Calu3 (cell line): ENCODE results near the gene MEOX2. TPM values are rescaled to one million over a fixed set of nuclear protein-coding genes. Genes with fewer than 3 reads are reported as not detected.

Experiments
- BruUV-seq: library from RNA; stranded (reverse); fragments of 400-500 nt; replicated peaks from 2 replicates; lab custom pipeline; 2021; lab: Mats Ljungman, UMichigan
- CTCF ChIA-PET: fragments of 300-600 bp; sonication (Branson Sonifier 250); formaldehyde crosslinking; loops from one replicate; lab custom pipeline; 2022; ENCODE audit warnings: antibody characterized with exemption; lab: Charles Lee
- DNase-seq: peaks from one replicate; pipeline ENCODE4 v3.0.0; 2022
- H3K27ac Mint-ChIP-seq: one replicate; pipeline ENCODE4 v1.8.0; 2022; ENCODE audit warnings: mixed read lengths; ENCODE audit not compliant: unreplicated experiment
- H3K27me3 Mint-ChIP-seq: one replicate; pipeline ENCODE4 v1.8.0; 2022; ENCODE audit warnings: mixed read lengths; ENCODE audit not compliant: unreplicated experiment
- H3K36me3 Mint-ChIP-seq: one replicate; pipeline ENCODE4 v1.8.0; 2022; ENCODE audit warnings: mild to moderate bottlenecking, moderate library complexity, mixed read lengths; ENCODE audit not compliant: insufficient read depth, unreplicated experiment
- H3K4me1 Mint-ChIP-seq: one replicate; pipeline ENCODE4 v1.8.0; 2022; ENCODE audit warnings: mild to moderate bottlenecking, low read depth, mixed read lengths; ENCODE audit not compliant: unreplicated experiment
- H3K4me3 Mint-ChIP-seq: one replicate; pipeline ENCODE4 v1.8.0; 2022; ENCODE audit warnings: mild to moderate bottlenecking, low read depth, moderate library complexity, mixed read lengths; ENCODE audit not compliant: unreplicated experiment
- H3K9me3 Mint-ChIP-seq: one replicate; pipeline ENCODE4 v1.8.0; 2022; ENCODE audit warnings: low read depth, mixed read lengths; ENCODE audit not compliant: unreplicated experiment
- intact Hi-C: fragments of 100-400 bp; cut with micrococcal nuclease; formaldehyde crosslinking; loops from one replicate; pipeline ENCODE4 v1.10.0; 2022; ENCODE audit not compliant: unreplicated experiment
- total RNA-seq: library from RNA; stranded (reverse); gene quantifications from 2 replicates; pipeline ENCODE4 v1.2.3, GENCODE V29; 2022
- TF ChIP-seq, protein P1 (sequence below): fragments of 200-600 bp; IDR thresholded peaks from one replicate; pipeline ENCODE4 v1.8.0; 2022; ENCODE audit warnings: antibody characterized with exemption; ENCODE audit not compliant: unreplicated experiment

MEOX2 gene
- total RNA-seq, 1 experiment from 2014 or later: 12.6 TPM

DNA sequence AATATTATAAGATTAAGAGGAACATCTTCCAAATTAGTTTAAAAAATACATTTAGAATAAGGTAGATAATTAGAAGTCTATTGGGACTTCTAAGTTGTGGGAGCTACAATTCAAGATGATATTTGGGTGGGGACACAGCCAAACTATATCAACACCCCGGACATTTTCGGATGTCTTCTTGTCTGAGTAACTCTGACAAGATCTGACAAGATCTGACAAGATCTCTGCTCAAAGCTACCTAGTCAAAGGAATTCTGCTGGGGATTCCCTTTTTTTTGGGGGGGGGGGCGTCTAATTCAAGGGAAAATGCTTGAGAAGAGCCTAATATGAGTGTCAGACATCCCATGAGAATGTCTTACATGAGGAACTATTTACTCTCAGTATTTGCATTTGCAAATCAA lies 119.4 kb downstream of the MEOX2 start:
- intact Hi-C loops: no loop called here
- H3K4me3 Mint-ChIP-seq: no peak overlapping the region
- no peaks in the 10 kb centered on the region for H3K27me3 Mint-ChIP-seq
- BruUV-seq: no TSS peak
- no peaks in the 10 kb centered on the region for H3K9me3 Mint-ChIP-seq
- CTCF ChIA-PET: no interaction called here
- peaks cover 4% of the 10 kb centered on the region for H3K4me1 Mint-ChIP-seq
- TF ChIP-seq, protein P1, sequence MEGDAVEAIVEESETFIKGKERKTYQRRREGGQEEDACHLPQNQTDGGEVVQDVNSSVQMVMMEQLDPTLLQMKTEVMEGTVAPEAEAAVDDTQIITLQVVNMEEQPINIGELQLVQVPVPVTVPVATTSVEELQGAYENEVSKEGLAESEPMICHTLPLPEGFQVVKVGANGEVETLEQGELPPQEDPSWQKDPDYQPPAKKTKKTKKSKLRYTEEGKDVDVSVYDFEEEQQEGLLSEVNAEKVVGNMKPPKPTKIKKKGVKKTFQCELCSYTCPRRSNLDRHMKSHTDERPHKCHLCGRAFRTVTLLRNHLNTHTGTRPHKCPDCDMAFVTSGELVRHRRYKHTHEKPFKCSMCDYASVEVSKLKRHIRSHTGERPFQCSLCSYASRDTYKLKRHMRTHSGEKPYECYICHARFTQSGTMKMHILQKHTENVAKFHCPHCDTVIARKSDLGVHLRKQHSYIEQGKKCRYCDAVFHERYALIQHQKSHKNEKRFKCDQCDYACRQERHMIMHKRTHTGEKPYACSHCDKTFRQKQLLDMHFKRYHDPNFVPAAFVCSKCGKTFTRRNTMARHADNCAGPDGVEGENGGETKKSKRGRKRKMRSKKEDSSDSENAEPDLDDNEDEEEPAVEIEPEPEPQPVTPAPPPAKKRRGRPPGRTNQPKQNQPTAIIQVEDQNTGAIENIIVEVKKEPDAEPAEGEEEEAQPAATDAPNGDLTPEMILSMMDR: no peak
- no peak for DNase-seq
- H3K36me3 Mint-ChIP-seq: no peaks in the 10 kb centered on the region
- H3K27ac Mint-ChIP-seq: no peak overlapping the region

- no TSS peak for BruUV-seq
- Mint-ChIP-seq H3K36me3 (no peaks in the 10 kb centered on the region), H3K4me1 (peaks cover 9% of the 10 kb centered on the region), H3K27me3 (no peaks in the 10 kb centered on the region), H3K4me3 (no peak overlapping the region), H3K27ac (no peak overlapping the region), H3K9me3 (no peaks in the 10 kb centered on the region)
- CTCF ChIA-PET: interaction anchor here (0.6 kb wide), 1 partner anchor 71 kb away, joined by 3 read pairs; no protein-coding TSS in a partner anchor
- intact Hi-C loops: no loop called here
- TF ChIP-seq, protein P1: no peak
- no peak for DNase-seq
These were observed 120.0 kb downstream of the MEOX2 start for GRCh38 chr7:15566476-15566875.

GRCh38 chr7:15561835-15562234 lies 124.6 kb downstream of the MEOX2 start, which contains the start of gene AGMO:
Gene AGMO (minus strand): TSS chr7:15562015.
- H3K4me3 Mint-ChIP-seq: peak within 1 kb of the TSS; percentile 69
- intact Hi-C loops: loop anchor here (1.0 to 5.0 kb wide), 2 partner anchors 45 to 159 kb away; no protein-coding TSS in a partner anchor
- CTCF ChIA-PET: interaction anchor here (0.5 to 5.2 kb wide), 7 partner anchors 43 to 205 kb away, joined by 3 to 32 read pairs (median 8); partner anchors contain the start of gene MEOX2
- peaks cover 14% of the 10 kb centered on the region for H3K36me3 Mint-ChIP-seq
- peak; percentile 87 for DNase-seq
- BruUV-seq: no TSS peak
- no peaks in the 10 kb centered on the region for H3K9me3 Mint-ChIP-seq
- peaks cover 38% of the 10 kb centered on the region for H3K4me1 Mint-ChIP-seq
- H3K27me3 Mint-ChIP-seq: no peaks in the 10 kb centered on the region
- peak within 1 kb of the TSS; percentile 55 for H3K27ac Mint-ChIP-seq
- TF ChIP-seq, protein P1: no peak

Other genes starting within 250 kb of the MEOX2 start
- 13.2 and 13.9 TPM in 2 replicates for gene AGMO, start 124.7 kb downstream of the MEOX2 start, total RNA-seq